Smooth muscle cell (in vitro differentiated cells): ENCODE measurements around the gene LAMTOR4. TPM values are rescaled to one million over a fixed set of nuclear protein-coding genes. Genes with fewer than 3 reads are reported as not detected.
"Not testable (repeated sequence)": the region's sequence is repeated elsewhere in the genome, so short reads cannot be mapped to it uniquely, and the experiment has no call there.

Source experiments
- DNase-seq: peaks from one replicate; lab custom pipeline; 2025; ENCODE audit not compliant: unreplicated experiment; lab: John Stamatoyannopoulos, UW
- H2AFZ ChIP-seq: fragments of 200-600 bp; sonication (generic); 2 replicates; pipeline ENCODE4 v1.6.0; 2016; ENCODE audit warnings: antibody characterized with exemption, low read depth, mild to moderate bottlenecking
- H3F3A ChIP-seq: fragments of 200-600 bp; sonication (generic); 2 replicates; pipeline ENCODE4 v1.6.0; 2017; ENCODE audit warnings: antibody characterized with exemption, low read depth
- H3K27ac ChIP-seq: fragments of 200-600 bp; sonication (generic); 2 replicates; pipeline ENCODE4 v1.5.1; 2016; ENCODE audit warnings: low read depth, mild to moderate bottlenecking
- H3K27me3 ChIP-seq: fragments of 200-600 bp; sonication (generic); 2 replicates; pipeline ENCODE4 v1.6.1; 2016; ENCODE audit warnings: low read depth, mild to moderate bottlenecking
- H3K36me3 ChIP-seq: fragments of 200-600 bp; sonication (generic); 2 replicates; pipeline ENCODE4 v1.5.1; 2016; ENCODE audit warnings: low read depth
- H3K4me1 ChIP-seq: fragments of 200-600 bp; sonication (generic); 2 replicates; pipeline ENCODE4 v1.5.1; 2016; ENCODE audit warnings: low read depth
- H3K4me2 ChIP-seq: fragments of 200-600 bp; sonication (generic); 2 replicates; pipeline ENCODE4 v1.6.0; 2016; ENCODE audit warnings: mild to moderate bottlenecking
- H3K4me3 ChIP-seq: fragments of 200-600 bp; sonication (generic); 2 replicates; pipeline ENCODE4 v1.5.1; 2016; ENCODE audit warnings: mild to moderate bottlenecking
- H3K79me2 ChIP-seq: fragments of 200-600 bp; sonication (generic); 2 replicates; pipeline ENCODE4 v1.6.0; 2016; ENCODE audit warnings: low read depth, mild to moderate bottlenecking
- H3K9ac ChIP-seq: fragments of 200-600 bp; sonication (generic); 2 replicates; pipeline ENCODE4 v1.6.0; 2016; ENCODE audit warnings: low read depth
- H3K9me3 ChIP-seq: fragments of 200-600 bp; sonication (generic); replicated peaks from 2 replicates; pipeline ENCODE4 v1.5.1; 2016; ENCODE audit warnings: low read depth
- H4K20me1 ChIP-seq: fragments of 200-600 bp; sonication (generic); 2 replicates; pipeline ENCODE4 v1.6.0; 2016; ENCODE audit warnings: low read depth
- WGBS: methylation state at CpG from one replicate; pipeline ENCODE4 v1.1.7; 2016; ENCODE audit warnings: low lambda C conversion rate; 5-methylcytosine and 5-hydroxymethylcytosine counted together
- polyA plus RNA-seq: library from polyadenylated mRNA; unstranded; fragments of >200 nt; fragmentation: Nextera tagmentation; extraction: Ambion mirVana; gene quantifications from 2 replicates; pipeline ENCODE4 v1.2.1, GENCODE V29; 2016
- total RNA-seq: library from RNA; depleted of rRNA; stranded (reverse); fragments of >200 nt; gene quantifications from 2 replicates; pipeline ENCODE4 v1.2.3, GENCODE V29; 2014
- TF ChIP-seq, protein P1 (sequence below): fragments of 200-600 bp; sonication (generic); IDR thresholded peaks from 2 replicates; pipeline ENCODE4 v1.5.1; 2017; ENCODE audit warnings: borderline replicate concordance, mild to moderate bottlenecking, antibody characterized with exemption; ENCODE audit not compliant: insufficient read depth, poor library complexity, severe bottlenecking

LAMTOR4 gene
- total and polyA plus RNA-seq, 2 experiments from 2014 or later: 108 to 203 TPM

DNA sequence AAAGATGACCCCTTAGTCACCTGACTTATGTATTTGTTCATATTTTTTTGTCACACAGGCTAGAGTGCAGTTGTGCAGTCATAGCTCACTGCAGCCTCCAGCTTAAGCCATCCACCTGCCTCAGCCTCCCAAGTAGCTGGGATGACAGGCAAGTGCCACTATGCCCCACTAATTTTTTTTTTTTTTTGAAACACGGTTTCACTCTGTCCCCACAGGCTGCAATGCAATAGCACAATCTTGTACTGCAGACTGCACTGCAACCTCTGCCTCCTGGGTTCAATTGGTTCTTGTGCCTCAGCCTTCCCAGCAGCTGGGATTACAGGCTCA, 20.1 kb upstream of the LAMTOR4 start:
- Histone ChIP-seq H3K27me3 (no peaks in the 10 kb centered on the region), H4K20me1 (no peaks in the 10 kb centered on the region), H2AFZ (no peak overlapping the region), H3K9me3 (no peaks in the 10 kb centered on the region), H3K9ac (no peak overlapping the region), H3K4me3 (no peak overlapping the region), H3K27ac (no peak overlapping the region), H3F3A (peaks cover 6% of the 10 kb centered on the region), H3K36me3 (no peaks in the 10 kb centered on the region), H3K4me1 (peaks cover 8% of the 10 kb centered on the region), H3K4me2 (peak overlapping the region; percentile 97), H3K79me2 (no peaks in the 10 kb centered on the region)
- no peak for DNase-seq
- TF ChIP-seq, protein P1, sequence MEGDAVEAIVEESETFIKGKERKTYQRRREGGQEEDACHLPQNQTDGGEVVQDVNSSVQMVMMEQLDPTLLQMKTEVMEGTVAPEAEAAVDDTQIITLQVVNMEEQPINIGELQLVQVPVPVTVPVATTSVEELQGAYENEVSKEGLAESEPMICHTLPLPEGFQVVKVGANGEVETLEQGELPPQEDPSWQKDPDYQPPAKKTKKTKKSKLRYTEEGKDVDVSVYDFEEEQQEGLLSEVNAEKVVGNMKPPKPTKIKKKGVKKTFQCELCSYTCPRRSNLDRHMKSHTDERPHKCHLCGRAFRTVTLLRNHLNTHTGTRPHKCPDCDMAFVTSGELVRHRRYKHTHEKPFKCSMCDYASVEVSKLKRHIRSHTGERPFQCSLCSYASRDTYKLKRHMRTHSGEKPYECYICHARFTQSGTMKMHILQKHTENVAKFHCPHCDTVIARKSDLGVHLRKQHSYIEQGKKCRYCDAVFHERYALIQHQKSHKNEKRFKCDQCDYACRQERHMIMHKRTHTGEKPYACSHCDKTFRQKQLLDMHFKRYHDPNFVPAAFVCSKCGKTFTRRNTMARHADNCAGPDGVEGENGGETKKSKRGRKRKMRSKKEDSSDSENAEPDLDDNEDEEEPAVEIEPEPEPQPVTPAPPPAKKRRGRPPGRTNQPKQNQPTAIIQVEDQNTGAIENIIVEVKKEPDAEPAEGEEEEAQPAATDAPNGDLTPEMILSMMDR: no peak
- 71% methylated on average over 1 of the region's 1 CpG for WGBS

DNA sequence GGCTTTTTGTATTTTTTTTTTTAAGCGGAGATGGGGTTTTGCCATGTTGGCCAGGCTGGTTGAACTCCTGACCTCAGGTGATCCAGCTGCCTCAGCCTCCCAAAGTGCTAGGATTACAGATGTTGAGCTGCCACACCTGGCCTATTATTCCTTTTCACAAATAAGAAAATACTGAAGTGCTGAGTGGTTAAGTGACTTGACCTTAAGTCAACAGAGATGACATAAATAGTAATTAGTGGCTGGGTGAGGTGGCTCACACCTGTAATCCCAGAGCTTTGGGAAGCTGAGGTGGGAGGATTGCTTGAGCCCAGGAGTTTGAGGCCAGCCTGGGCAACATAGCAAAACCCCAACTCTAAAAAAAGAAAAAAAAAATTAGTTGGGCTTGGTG, 18.5 kb upstream of the LAMTOR4 start:
- not testable (repeated sequence) for H4K20me1 ChIP-seq, H3K36me3 ChIP-seq, H3K27ac ChIP-seq, H3K4me1 ChIP-seq, H2AFZ ChIP-seq, H3K4me2 ChIP-seq, DNase-seq, H3K4me3 ChIP-seq, H3K27me3 ChIP-seq, H3K9me3 ChIP-seq, H3K9ac ChIP-seq, H3K79me2 ChIP-seq, H3F3A ChIP-seq
- WGBS: 64% methylated on average over 1 of the region's 1 CpG

DNA sequence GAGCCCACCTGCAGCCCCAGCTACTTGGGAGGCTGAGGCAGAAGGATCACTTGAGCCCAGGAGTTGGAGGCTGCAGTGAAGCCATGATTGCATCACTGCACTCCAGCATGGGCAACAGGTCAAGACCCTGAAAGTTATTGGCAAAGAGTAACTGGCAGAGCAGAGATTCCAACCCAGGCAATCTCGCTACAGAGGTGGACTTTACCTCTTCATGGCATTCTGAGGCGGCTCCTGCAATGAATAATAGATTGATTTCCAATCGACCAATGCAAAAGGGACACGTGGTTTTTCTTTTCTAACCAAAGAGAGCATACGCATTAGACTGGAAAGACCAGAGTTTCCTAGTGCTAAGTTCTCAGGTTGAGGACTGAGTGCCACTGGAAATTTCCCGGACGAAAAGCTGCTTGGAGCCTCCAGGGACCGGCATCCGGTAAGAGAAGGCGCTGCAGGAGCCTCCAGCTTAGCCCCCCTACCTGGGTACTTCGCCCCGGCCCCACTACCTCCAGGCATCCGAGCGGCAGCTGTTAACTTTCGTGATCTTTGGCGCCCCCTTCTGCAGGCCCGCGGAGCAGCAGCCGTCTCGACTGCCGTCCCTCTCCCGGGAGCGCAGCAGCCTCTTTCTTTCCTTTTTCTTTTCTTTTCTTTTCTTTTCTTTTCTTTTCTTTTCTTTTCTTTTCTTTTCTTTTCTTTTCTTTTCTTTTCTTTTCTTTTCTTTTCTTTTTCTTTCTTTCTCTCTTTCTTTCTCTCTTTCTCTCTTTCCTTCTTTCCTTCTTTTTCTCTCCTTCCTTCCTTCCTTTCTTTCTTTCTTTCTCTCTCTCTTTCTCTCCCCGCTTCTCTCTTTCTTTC, 17.9 kb upstream of the LAMTOR4 start:
- H3K9me3 ChIP-seq: no peaks in the 10 kb centered on the region
- peak overlapping the region; percentile 79 for H3K4me2 ChIP-seq
- no peak overlapping the region for H3K9ac ChIP-seq
- peaks cover 8% of the 10 kb centered on the region for H3K4me1 ChIP-seq
- no peaks in the 10 kb centered on the region for H3K27me3 ChIP-seq
- H4K20me1 ChIP-seq: no peaks in the 10 kb centered on the region
- H3K79me2 ChIP-seq: no peaks in the 10 kb centered on the region
- DNase-seq: peak; percentile 43
- H3K27ac ChIP-seq: no peak overlapping the region
- WGBS: 15% methylated on average over 24 of the region's 24 CpGs
- H3K4me3 ChIP-seq: peak overlapping the region; percentile 29
- TF ChIP-seq, protein P1: peak; percentile 89
- no peak overlapping the region for H2AFZ ChIP-seq
- H3K36me3 ChIP-seq: no peaks in the 10 kb centered on the region
- peaks cover 6% of the 10 kb centered on the region for H3F3A ChIP-seq

DNA sequence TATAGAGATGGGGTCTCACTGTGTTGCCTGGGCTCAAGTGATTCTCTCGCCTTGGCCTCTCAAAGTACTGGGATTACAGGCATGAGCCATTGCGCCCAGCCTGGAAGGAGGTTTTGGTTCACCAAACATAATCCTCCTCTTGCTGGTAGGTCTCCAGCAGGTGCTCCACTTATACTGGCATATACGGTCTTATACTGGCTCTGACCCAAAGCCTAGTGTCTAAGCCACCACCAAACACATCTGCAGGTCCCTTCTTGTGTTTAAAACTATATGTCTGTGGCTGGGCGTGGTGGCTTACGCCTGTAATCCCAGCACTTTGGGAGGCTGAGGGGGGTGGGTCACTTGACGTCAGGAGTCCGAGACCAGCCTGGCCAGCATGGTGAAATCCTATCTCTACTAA, 16.6 kb upstream of the LAMTOR4 start:
- WGBS: 79% methylated on average over 7 of the region's 7 CpGs
- H3K4me2 ChIP-seq: no peak overlapping the region
- no peak for DNase-seq

More for the DNA sequence above, 16.6 kb upstream of the LAMTOR4 start:
- no peaks in the 10 kb centered on the region for H3F3A ChIP-seq
- no peak overlapping the region for H3K27ac ChIP-seq
- H4K20me1 ChIP-seq: no peaks in the 10 kb centered on the region
- H3K9ac ChIP-seq: no peak overlapping the region
- H3K4me3 ChIP-seq: no peak overlapping the region
- no peaks in the 10 kb centered on the region for H3K79me2 ChIP-seq
- peaks cover 4% of the 10 kb centered on the region for H3K4me1 ChIP-seq
- H3K36me3 ChIP-seq: no peaks in the 10 kb centered on the region
- no peaks in the 10 kb centered on the region for H3K9me3 ChIP-seq
- H2AFZ ChIP-seq: no peak overlapping the region
- H3K27me3 ChIP-seq: no peaks in the 10 kb centered on the region
- TF ChIP-seq, protein P1: no peak
